Activated CD4-positive, alpha-beta T cell treated with anti-CD3 and anti-CD28 coated beads, Interleukin-10, Interleukin-2, amounts not matched to agents 100 ng/mL and 50 ng/mL, durations not matched to agents 16 hours and 8 hours (primary cell): ENCODE data around the gene TTC23L.
"Not testable (repeated sequence)": the region's sequence is repeated elsewhere in the genome, so short reads cannot be mapped to it uniquely, and the experiment has no call there.

ENCODE experiments used
- DNase-seq: peaks from one replicate; pipeline ENCODE4 v3.0.0-alpha.2; 2020

Gene TTC23L

DNA sequence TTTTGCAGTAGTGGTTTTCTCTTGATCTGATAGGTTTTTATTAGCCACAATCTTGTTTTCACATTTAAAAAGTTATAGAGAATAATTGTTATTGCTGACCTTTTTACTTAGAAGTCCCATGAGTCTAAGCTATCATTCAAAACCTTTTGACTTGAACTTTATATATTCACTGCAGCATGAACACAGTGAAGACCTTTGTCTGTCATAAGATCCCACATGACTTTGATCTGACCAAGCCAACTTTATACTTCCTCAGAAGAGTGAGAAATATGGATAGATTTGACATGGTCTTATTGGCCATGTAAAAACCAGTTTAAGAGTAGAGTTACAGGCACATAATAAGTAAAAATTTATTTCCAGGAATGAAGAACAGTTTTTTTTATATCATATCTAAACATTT, 42.3 kb downstream of the TTC23L start:
- no peak for DNase-seq

DNA sequence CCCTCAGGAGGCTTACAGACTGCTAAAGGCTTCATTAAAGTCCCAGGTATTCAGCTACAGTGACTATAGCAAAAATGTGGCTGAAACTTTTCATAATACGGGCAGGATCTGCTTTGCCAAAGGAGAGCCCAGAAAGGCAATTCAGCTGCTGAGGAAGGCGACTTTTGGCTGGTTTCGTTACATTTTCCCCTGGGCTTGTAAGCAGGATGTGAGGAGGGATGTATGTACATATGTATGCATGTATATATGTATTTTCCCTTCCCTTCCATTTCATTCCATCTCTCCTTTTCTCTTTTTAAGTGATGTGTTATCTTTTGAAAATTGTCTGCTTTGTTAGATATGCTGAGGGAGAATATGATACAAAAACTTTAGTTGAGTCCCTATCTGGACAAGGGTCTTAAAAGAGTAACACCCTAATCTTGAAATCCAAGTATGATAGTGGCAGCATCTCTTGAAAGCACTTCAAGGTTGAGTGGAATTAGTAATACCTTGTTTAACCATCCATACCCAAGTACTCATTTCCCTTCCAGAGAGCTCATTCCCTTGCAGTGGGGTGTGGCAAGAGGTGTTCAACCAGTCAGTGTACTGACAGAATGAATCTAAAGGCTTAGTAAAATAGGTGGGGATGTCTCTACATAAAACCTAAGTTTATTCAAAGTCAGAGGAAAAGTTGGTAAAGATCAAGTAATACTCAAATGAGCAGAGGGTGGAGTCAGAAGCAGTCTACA, 47.6 kb downstream of the TTC23L start:
- DNase-seq: peak; percentile 2

DNA sequence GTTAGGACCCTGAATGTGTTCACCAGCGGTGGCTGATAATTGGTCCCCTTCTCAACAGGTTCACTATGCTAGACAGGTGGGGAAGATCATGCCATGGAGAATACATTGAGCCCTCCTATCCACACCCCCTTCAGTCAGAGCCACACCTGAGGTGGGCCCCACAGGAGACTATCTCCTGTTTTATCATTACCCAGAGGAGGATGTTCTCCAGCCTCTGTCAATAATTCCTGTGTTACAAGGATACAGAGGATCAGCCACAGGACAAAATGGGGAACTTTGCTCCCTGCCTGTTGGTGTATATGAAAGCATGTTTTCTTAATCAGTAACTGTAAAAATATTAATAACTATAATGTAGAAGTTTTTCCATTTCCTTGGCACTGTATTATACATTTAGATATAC, 50.4 kb downstream of the TTC23L start:
- no peak for DNase-seq

DNA sequence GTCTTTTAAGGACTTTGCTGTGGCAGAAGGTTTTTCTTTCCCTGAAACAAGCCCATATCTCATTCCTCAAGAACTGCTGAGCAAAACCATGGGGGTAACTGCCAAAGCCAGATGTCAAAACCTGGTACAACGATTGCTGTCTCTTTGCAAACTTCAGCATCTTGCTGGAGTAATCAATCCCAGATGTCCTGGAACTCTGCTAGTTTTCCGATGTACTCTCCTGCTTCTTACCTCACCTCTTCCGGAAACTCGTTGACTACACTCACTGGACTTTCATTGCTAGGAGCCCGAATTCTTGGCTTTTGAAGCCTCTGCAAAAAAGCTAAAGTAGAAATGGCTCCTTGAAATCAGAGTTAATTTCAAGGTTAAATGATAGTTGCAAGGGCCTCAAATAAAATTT, 53.0 kb downstream of the TTC23L start:
- DNase-seq: no peak

DNA sequence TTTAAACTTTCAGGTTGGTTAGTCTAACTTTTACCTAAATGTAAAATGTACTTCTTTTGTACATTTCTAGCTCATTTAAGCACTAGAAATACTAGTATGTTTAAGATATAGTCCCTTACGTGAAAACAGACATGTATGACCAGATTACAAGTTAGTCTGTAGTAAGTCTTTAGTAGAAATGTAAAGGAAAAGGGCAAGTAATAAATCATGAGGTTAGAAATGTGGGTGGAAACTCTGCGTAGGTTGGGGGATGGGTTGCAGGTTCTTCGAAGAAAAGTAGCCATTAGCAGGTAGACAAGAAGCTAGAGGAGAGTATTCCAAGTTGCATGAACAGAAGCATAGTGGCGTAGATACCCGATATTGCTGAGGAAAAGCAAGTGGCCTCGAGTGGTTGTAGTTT, 53.5 kb downstream of the TTC23L start:
- no peak for DNase-seq

DNA sequence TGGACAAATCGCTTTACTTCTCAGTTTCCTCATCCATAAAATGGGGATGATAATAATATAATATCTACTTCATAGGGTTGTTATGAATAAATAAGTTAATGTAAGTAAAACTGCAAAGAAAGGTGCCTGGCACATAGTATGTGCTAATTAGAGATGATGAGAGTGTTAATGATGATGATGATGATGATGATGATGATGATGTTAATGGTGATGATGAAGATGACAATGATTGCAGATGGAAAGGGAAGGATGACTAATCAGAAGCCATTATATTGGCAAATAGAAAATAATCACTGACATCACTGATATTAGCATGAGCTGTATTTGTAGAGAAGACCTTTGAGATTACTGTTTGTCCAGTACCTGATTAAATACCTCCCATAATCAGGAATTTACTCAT, 55.8 kb downstream of the TTC23L start:
- no peak for DNase-seq

DNA sequence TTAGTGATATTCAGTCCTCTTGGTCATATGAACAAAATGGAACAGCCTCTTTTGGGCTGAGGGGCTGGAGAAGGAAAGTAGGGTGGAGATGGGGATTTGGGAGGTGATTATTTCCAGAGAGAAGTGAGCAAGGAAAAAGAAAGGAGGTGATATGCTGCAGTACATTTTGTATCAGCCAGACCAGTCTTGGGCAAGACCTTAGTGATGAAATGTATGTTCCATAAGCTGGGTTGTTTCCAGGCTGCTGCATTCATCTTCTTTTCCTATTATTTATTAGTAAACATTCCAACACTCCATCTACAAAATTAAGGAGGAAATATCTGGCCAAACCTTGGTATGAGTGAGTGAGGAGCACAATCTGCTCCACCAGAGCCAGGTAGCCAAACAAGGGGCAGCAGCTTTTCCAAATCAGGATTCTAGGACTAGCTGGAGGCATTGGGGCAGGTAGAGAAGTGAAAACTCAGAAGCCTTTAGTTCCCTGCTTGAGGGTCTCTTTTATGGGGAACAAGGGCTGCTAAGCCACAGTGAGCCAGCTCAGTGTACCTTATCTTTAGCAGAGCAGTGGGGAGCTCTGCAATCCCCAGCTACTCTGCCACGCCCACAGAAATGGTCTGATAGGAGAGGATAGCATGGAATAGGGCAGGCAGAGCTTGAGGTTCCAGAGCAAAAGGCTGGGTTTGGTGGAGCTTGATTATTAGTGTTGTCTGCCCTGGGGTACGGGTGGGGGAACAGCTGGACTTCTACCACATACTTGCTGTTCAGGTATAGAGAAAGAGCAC, 56.9 kb downstream of the TTC23L start:
- no peak for DNase-seq

DNA sequence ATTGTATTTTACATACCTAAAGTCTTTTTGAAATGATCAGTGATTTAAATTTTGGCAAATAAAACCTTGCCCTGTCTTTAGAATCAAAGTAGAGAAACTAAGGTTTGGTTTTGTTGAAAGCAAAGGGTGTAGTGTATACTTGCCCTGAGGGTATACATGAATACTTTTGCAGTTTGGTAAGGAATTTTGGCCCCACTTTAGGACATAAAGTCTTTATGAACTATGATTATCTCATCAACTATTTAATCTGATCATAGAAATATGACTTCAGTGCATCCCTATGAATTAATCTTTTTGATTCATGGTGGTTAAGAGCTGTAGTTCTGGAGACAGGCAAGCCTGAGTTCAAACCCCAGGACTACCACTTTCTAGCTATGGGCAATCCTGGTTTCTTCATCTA, 58.7 kb downstream of the TTC23L start:
- DNase-seq: no peak

DNA sequence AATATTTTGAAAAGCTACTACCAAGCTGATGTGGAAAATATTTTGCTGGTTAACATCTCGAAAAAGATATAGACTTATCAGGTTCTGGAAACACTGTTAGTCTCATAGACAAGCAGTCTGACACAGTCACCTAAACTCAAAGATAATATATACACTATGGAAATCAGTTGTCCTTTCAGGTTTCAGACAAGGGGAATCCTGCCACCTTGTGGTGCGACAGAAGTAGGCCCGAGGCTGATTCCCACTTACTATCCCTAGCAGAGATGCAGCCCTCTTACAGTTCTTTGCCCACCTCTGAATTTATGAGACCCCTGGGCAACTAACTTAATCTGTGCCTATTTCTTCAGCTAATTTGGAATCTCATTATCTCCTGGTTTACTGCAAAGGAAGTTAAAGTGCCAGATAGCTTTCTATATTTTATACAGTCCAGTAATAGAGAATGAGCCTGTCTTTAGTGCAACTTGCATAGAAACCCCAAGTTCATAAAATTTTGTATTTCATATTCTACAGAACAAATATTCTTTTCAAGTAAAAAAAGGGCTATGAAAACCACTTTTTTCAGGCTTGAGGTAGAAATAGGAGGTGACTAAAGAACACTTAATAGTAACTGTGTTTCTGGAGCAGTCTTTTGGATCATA, 59.4 kb downstream of the TTC23L start:
- DNase-seq: peak; percentile 62

DNA sequence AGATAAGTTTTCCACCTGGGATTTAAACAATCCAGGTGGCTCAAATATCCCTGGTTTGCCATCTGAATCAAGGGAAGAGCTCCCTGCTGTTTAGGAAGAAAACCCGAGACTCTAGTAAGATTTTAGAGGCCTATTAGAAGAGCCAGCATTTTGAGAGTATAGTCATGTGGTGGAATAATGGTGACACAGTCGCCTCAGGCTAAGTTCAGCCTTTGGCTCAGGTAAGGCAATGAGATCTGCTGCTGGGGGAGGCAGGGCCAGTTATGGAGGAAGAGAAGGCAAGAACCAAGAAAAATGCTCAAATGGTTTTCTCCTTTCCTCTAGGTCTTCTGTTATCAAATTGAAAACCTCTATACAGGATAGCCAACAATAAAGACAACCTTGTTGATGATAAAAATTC, 60.1 kb downstream of the TTC23L start:
- DNase-seq: no peak

DNA sequence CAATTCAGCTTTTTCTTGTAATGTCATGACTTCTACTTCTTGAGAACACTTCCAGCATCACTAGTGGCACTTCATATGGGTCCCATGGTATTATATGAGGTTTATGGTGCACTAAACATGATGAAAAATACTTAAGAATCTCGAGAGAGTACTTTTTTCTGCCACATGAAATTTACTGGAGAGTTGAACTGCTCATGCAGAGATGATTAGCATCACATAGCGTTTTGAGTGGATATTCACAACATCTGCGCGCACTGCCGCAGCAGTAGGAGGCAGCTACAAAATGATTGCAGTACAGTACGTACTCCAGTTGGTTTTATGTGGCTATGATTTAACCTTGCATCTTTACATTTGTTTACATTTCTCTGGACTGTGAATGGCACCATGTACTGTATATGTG, 61.7 kb downstream of the TTC23L start:
- DNase-seq: no peak

DNA sequence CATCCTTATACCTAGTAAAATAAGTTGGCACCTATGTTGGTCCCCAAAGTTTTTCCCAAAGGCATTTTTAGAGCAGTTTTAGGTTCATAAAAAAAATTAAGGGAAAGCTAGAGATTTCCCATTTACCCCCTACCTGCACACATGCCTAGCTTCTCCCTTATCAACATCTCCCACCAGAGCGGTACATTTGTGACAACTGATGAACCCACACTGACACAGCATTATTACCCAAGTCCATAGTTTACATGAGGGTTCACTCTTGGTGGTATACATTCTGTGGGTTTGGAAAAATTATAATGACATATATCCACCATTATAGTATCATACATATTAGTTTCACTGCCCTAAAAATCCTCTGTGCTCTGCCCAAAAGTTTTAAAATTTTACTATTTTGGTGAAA, 64.3 kb downstream of the TTC23L start:
- no peak for DNase-seq

DNA sequence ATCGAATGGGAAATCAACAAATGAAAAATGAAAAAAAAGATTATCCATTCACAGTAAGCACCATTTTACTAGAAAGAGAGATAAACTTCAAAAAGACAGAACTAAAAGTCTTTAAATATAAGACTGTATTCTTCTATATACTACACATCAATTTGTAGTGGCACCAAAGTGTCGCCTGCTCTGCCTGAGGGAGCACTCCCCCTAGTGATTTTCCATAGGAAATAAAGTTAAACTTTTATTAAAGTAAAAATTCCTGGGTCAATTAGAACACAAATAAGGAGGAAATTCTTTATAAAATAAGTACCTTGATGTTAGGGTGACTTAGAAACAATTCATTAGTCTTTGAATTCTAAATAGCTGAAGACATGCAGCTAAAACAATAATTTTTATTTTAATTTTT, 66.6 kb downstream of the TTC23L start:
- DNase-seq: no peak

DNA sequence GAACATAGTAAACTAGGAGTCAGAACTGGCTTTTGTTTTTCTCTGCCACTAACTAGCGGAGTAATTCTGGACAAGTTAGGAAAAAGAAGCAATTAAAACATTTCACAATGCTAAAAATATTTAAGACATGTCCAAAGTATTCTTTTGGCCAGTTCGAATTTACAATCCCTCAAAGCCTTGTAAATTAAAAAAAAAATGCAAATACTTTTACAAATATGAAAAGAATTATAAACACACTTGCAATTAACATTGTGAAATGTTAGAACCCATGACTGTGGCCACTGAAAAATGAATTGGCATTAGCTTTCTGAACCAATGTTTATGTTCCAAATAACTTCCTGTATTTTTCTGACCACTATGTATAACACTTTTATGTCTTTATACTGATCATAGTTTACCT, 74.1 kb downstream of the TTC23L start:
- DNase-seq: no peak

DNA sequence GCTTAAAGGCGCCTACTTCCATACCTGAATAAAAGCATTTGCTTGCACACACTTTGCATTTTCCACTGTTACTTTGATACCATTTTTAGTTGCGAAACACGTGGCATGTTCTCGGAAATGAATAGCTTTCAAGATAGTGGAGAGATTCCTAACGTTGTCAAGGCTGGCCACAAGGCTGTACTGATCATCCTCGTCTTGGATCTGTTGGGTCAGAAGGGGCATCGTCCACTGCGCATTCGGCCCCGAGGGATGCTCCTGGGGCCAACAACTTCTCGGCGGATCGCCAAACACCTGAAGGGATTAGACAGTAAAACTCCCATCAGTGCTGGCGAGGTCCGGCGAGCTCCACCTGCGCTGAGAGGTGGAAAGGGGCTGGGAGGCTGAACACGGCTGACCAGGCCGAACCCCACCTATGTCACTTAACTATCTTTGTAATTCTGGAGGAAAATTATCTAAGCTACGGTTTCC, 75.7 kb downstream of the TTC23L start:
- peak; percentile 43 for DNase-seq

DNA sequence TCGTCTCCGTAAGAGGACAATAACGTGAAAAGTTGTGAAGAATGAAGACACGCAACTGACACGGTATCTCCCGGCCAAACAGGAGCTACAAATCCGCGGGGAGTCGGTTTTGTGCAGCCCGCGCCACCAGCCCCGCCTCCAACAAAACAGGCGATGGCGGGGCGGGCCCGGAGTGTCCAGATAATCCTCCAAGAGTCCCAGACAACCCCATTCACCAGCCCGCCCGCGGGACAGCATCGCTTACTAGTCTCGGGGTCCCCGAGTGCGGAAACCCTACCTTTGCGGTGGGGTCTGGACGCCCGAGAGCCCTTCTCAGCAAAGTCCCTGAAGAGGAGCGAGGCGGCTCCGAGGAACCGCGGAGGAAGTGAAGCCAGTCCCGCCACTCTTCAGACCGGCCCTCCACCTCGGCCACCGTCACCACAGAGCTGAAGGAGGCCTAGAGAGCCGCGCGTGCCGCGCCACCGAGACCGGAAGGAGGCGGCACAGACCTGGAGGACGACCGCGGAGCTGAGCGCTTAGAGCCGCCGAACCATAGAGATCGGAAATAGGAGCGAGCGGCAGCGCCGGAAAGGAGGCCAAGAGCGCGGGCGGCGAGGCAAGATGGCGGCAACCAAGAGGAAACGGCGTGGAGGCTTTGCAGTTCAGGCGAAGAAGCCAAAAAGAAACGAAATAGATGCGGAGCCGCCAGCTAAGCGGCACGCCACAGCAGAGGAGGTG, 76.3 kb downstream of the TTC23L start, which contains the start of the genes BRIX1 and RAD1:
Gene BRIX1, plus strand, starts transcription at position 573 of the 717 bp plus-strand sequence. Its CDS starts 28 bp downstream, at position 601.
Gene RAD1, minus strand, starts transcription at position 366 of the 717 bp plus-strand sequence. CDS start 612 bp downstream, outside the sequence.
- peak; percentile 98 for DNase-seq

DNA sequence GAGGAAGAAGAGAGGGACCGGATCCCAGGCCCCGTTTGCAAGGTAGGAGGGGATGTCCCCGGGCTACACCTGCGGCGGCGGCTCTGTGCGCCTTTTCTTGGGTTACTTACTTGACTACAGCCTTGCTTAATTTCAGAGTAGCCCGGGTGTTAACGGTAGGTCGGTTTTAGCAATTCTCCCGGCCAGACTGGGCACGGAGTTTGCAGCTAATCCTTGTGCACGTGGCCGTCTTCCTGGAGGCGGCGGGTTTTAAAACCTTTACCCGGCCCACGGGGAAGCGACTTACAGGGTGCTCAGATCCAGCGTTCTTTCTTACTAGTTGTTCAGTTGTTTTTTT, 76.9 kb downstream of the TTC23L start:
- peak; percentile 20 for DNase-seq

DNA sequence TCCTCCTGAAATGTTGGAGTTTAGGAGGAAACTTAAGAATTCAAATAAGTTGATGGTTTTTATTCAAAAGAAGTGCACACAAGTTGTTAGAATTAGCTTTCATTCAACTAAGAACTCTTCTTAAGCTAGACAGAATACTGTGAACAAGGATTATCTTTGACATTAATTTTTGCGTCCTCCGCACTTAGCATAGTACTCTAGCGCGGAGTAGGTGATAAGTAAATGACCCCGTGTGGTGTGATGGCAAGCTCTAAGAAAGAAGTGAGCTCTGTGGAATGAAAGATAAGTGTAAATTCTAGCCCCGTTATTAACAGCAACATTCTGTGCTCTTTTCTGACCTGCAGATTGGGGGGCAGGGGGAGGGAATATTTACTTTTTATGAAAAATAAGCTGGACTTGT, 77.6 kb downstream of the TTC23L start:
- DNase-seq: no peak

DNA sequence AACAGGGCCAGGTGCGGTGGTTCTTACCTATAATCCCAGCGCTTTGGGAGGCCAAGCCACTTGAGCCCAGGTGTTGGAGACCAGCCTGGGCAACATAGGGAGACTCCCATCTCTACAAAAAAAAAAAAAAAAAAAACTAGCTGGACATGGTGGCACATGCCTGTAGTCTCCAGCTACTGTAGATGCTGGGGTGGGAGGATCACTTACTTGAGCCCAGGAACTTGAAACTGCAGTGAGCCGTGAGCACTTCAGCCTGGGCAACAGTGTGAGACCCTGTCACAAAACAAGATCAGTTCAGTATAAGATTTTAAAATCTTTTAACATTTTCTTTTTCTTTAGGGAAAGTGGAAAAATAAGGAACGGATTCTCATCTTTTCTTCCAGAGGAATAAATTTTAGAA, 79.1 kb downstream of the TTC23L start:
- no peak for DNase-seq

DNA sequence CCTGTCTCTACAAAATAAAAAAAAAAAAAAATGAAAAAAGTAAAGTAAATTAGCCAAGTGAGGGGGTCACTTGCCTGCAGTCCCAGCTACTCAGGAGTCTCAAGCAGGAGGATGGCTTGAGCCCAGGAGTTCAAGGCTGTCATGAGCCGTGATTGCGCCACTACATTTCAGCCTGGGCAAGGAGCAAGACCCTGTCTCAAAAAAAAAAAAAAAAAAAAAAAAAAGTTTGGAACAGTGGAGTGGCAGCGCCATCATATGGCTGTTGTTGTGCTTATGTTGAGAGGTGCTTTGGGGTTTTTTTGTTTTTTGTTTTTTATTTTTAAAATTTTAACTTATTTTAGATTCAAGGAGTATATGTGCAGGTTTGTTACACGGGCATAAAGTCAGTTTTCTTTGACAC, 80.1 kb downstream of the TTC23L start:
- no peak for DNase-seq

DNA sequence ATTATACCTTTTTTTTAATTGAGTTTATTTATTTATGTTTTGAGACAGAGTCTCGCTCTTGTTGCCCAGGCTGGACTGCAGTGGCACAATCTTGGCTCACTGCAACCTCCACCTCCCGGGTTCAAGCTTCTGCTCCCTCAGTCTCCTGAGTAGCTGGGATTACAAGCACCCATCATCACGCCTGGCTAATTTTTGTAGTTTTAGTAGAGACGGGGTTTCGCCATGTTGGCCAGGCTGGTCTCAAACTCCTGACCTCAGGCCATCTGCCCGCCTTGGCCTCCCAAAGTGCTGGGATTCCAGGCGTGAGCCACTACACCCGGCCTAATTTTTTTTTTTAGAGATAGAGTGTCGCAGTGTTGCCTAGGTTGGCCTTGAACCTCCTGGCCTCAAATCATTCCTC, 84.3 kb downstream of the TTC23L start:
- not testable (repeated sequence) for DNase-seq

DNA sequence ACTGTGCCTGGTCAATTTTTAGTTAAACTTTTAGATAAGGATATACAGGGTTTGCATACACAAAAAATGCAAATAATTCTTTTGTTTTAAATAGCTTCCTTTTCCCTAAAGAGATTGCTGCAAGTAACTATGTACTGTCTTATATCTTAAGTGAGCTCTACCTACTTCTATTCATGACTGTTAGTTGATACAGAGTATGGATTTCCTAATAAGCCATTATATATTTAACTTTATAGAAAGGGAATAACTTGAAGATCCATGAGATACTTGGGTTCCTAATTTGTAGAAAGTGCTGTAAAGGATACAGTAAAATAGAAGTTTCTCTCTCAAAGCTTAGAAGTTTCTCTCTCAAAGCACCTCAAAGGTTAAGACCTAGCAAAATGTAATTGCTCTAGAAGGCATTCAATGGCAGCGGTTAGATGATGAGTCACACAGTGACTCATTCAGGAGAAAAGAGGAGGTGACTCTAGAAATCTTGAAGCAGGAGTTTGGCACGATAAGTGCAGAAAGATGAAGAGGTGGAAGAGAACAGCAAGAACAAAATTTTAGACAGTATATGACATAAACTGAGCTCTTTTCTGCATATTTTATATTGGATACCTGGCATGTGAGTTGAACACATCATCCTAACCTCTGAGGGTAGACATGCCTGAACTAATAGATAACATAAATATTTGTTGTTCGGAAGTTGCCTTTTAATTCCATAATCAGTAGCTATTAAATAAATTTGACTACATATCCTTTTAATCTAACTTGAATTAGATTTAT, 84.9 kb downstream of the TTC23L start:
- DNase-seq: peak; percentile 85

DNA sequence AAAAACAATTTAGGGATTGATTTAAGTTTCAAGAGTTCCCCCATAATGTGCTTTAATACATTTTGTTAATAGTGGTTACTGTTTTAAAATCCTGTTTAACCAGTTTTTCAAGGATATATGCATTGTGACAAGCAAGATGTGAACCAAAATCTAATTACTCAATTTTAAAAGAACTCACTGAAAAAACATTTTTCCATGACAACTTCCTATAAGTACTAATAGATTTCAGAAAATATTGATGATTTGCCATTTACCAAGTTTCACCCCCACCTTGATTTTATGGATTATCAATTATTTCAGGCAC, 85.5 kb downstream of the TTC23L start:
- DNase-seq: no peak
